HT-29 (cell line): ENCODE data around the gene KCTD7. TPM values are rescaled to one million over a fixed set of nuclear protein-coding genes. Genes with fewer than 3 reads are reported as not detected.
A peak's percentile ranks its signal among the peaks of the same experiment; 100 is the strongest.
"Not testable (repeated sequence)": the region's sequence is repeated elsewhere in the genome, so short reads cannot be mapped to it uniquely, and the experiment has no call there.

Experiments used
- DNase-seq: peaks from one replicate; pipeline ENCODE4 v3.0.0-alpha.2; 2015; ENCODE audit warnings: low spot score
- total RNA-seq: library from RNA; depleted of rRNA; stranded (reverse); fragments of >200 nt; shearing (Covaris generic); gene quantifications from 2 replicates; pipeline ENCODE4 v1.2.3, GENCODE V29; 2014

The KCTD7 gene
- total RNA-seq, 1 experiment from 2014 or later: 16.3 TPM

DNA sequence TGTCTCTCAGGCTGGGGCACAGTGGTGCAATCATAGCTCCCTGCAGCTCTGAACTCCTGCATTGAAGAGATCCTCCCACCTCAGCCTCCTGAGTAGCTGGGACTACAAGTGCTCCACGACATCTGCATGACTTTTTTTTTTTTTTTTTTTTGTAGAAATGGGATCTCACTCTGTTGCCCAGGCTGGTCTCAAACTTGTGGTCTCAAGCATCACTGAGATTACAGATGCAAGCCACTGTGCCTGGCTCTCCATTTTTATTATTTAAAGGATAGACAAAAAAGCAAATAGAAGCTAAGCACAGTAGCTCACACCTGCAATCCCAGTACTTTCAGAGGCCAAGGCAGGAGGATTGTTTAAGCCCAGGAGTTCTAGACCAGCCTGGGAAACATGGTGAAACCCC lies 13.0 kb upstream of the KCTD7 start:
- DNase-seq: no peak

DNA sequence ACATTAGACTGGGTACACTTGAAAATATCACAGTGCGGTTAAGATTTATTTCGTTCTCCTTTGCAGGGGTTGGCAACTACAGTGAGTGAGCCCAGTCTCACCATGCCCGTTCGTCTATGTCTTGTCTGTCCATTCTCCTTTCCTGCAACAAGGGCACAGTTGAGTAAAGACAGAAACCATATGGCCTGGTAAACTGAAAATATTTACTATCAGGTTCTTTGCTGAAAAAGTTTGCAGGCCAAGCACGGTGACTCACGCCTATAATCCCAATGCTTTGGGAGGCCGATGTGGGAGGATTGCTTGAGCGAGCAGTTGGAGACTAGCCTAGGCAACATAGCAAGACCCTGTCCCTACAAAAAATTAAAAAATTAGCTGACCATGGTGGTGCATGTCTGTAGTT lies 11.4 kb upstream of the KCTD7 start:
- DNase-seq: no peak

DNA sequence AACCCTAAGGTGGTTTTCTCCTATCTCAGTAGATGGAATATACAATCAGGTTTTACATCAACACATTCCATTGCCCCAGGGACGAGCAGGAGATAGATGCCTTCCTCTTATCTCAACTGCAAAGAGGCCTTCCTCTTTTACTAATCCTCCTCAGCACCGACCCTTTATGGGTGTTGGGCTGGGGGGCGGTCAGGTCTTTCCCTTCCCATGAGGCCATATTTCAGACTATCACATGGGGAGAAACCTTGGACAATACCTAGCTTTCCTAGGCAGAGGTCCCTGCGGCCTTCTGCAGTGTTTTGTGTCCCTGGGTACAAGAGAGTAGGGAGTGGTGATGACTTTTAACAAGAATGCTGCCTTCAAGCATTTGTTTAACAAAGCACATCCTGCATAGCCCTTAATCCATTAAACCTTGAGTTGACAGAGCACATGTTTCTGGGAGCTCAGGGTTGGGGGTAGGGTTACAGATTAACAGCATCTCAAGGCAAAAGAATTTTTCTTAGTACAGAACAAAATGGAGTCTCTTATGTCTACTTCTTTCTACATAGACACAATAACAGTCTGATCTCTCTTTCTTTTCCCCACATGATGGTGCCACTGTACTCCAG lies 9.2 kb upstream of the KCTD7 start:
- DNase-seq: not testable (repeated sequence)

DNA sequence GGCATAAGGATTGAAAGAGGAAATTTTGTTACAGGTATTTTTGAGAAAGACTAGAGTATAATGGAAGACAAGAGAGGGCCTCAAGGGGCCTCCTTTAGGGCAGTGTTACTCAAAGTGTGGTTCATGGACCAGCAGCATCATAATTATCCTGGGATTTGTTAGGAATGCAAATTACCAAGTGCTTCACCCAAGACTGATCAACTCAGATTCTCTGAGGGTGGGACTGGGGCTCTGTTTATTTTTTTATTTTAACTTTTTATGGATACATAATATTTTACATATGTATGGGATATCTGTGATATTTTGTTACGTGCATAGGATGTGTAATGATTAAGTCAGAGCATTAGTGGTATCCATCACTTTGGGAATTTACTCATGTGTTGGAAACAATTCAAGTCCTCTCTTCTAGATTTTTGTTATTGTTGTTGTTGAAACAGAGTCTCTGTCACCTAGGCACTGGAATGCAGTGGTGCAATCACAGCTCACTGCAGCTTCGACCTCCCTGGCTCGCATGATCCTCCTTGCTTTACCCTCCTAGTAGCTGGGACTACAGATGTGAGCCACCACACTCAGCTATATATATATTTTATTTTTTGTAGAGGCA lies 2.2 kb upstream of the KCTD7 start:
- no peak for DNase-seq

DNA sequence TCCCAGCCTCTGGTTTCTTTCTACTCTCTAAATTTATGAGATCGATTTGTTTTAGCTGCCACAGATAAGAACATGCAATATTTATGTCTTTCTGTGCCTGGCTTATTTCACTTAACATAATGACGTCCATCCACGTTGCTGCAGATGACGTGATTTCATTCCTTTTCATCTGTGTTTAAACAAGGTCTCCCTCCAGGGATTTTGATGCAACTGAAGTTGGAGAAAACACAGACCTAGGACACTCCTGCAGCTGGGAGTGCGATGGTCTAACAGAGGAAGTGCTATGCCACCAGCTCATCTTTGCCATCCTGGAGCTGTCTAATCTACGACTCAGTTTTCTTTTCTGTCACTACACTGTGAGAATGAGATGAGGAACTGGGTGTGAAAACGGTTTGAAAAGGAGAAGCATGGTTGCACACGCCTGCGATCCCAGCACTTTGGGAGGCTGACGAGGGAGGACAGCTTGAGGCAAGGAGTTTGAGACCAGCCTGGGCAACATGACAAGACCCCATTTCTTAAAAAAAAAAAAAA lies 1.5 kb upstream of the KCTD7 start:
- no peak for DNase-seq

DNA sequence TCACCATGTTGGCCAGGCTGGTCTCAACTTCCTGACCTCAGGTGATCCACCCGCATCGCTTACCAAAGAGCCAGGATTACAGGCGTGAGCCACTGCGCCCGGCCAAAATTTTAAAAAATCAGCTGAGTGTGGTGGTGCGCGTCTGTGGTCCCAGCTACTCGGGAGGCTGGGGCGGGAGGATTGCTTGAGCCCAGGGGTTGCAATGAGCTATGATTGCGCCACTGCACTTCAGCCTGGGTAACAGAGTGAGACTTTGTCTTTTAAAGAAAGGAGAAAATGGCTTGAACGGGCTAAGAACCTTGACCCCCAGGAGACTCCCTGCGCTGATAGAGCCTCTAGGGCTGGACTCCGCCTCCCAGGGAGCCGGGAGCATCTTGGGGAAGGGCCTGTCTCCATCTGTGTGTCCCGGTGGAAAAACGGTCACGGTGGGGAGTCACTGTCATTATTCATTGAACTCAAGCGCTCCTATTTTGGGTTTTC lies 760 bp upstream of the KCTD7 start:
- DNase-seq: no peak

DNA sequence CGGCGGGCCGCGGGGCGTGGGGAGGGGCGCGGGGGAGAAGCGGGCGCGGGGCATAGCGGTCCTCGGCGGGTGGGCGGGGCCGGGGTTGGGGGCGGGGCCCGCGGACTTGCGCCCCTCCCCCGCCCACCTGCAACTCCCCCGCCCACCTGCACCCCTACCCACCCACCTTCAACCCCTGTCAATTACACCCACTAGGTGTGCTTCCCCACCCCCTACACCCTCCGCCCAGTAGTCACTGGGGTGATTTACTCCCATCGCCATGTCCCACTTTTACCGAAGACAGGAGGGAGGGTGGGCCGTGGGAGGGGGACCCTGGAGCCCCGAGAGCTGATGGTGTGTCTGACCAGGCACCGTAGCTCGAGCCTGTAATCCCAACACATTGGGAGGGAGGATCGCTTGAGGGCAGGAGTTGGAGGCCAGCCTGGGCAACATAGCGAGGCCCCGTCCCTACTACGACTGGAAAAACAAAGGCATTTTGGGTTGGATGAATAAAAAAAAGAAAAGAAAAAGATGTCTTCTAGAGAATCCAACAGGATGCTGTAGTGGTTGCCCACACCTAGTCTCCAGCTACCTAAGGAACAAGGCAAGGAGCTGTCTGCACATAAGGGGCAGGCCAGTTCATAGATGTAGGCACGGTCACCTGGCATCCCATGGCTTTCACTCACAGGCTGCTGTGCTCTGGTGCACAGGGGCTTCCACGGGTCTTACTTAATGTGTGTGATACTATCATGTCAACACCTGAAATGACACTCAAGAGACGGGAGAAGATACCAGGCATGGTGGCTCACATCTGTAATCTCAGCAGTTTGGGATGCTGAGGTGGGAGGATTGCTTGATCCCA lies 761 bp downstream of the KCTD7 start:
- no peak for DNase-seq

DNA sequence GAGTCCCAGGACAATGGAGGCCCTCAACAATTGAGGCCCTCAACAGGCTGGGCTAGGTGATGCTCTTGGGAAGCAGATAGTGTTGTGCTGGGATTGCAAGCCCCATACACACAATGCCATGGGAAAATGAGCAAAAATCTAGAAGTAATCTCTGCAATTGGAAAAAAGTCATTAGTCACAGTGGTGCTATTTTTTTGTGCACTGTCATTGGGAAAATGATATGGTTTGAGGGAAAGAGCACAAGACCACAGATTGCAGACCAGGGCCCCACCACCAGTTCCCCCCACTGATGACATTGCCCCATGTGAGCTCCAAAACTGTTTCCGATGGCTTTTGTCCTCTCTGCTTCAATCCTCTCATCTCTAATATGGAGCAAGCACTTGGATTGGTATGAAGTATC lies 1.9 kb downstream of the KCTD7 start:
- DNase-seq: no peak

DNA sequence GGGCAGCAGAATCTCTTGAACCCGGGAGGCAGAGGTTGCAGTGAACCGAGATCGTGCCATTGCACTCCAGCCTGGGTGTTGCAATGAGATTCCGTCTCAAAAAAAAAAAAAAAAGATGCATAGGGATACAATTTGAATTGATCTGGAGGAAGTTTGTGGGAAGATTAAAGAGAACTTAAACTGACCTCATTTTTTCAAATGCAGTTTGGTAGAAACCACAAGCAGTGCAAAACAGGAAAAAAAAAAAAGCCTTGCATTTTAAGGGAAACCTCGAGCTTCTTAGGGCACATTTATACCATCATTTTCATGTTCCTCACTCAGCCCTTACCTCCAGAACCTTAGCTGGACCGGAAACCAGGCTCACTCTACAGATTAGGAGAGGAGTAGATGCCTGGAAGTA lies 2.8 kb downstream of the KCTD7 start:
- DNase-seq: no peak

DNA sequence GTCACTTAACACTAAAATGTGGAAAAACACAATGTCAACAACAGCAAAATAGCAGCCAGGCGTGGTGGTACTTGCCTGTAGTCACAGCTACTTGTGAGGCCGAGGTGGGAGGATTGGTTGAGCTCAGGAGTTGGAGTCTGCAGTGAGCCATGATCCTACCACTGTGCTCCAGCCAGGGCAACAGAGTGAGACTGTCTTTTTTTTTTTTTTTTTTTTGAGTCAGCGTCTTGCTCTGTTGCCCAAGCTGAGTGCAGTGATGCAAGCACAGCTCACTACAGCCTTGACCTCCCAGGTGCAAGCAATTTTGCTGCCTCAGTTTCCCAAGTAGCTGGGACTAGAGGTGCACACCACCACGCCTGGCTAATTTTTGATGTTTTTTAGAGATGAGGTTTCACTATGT lies 6.1 kb downstream of the KCTD7 start:
- DNase-seq: no peak

DNA sequence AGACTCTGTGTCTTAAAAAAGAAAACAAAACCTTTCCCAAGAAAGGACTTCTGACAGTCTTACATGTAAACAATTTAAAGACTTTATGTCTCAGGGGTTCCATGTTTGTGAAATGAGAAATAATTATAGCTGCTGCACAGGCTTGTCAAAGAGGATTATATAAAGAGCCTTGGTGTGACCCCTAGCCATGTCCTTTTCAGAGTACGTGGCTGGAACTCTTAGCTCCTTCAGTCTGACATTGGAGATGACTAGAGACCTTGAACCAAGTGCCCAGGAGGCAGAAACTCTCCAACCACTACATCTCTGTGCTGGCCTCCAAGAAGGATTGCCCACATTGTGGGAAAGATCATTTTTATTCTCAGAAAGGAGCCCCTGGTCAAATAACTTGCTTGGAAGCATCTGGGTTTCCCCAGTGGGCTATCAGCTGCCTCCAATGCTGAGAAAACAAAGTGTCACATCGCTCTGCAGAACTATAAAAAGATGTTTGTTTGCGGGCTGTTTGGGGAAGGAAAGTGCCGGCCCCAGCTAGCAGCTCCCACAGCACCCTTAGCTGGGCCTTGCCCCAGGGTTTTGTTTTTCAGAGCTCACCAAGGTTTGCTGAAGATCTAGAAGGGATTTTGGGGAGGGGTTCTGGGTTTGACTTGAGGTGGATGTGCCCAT lies 6.8 kb downstream of the KCTD7 start:
- DNase-seq: not testable (repeated sequence)

DNA sequence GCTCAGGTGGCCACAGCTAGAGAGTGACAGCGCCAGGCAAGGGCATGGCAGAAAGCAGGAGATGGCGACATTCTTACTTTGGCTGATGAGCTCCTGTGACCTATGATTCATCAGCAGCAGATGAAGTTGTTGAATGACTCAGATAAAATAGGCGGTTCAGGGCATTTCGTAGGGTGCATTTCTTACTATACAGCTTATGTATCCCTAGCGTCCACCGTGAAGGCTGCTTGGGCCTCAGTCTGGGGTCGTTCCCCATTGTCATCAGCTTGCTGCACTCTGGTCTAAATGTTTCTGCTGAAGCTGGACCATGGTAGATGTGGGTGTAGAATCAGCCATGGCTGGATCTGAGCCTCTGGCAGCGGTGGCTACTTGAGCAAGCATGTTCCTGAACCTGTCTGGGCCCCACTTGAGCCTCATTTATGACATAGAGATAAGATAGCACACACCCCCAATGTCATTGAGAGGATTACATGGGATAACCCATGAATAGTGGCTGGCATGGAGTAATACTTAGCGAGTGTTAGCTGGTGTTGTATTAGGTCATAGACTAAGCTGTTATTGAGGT lies 7.4 kb downstream of the KCTD7 start:
- peak; percentile 55 for DNase-seq

DNA sequence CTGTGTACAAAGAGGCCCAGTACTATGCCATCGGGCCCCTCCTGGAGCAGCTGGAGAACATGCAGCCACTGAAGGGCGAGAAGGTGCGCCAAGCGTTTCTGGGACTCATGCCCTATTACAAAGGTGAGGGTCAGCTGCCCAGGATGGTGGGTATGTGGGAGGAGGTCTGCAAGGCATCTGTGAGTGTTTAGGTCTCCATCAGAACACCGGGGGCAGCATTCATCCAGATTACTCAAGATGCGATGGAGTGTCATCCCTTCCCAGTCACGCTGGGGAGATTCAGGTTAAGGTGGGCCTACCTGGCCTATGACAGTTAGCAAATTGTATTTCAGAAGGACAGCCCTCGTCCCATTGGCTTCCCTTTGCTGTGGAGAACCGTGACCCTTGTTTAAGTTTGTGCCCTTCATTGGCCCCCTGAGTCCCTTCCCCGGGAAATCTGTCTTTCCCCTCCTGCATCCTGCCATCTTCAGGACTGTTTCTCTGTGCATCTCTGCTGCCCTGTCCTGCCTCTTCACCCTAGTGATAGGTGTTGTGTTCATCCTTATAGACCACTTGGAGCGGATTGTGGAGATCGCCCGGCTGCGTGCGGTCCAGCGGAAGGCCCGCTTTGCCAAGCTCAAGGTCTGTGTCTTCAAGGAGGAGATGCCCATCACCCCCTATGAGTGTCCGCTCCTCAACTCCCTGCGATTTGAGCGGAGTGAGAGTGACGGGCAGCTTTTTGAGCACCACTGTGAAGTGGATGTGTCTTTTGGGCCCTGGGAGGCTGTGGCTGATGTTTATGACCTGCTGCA lies 9.8 kb downstream of the KCTD7 start:
- no peak for DNase-seq

DNA sequence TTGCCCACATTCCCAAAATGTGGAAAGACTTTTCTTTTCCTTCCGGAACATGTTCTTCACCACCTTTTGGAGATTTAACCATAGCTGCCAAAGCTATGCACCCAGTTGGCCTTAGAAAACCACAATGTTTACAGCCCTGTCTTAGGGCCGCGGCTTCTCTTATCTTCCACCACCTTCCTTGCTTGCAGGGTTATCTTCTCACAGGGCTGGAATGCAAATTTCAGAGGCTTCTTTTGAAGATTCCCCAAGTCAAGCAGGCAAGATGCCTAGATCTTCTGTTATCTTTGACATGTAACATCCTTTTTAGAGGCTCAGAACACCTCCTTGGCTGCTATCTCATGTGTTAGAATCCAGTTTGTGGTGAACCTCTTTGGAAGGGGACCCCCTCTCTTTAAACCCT lies 11.1 kb downstream of the KCTD7 start:
- no peak for DNase-seq

DNA sequence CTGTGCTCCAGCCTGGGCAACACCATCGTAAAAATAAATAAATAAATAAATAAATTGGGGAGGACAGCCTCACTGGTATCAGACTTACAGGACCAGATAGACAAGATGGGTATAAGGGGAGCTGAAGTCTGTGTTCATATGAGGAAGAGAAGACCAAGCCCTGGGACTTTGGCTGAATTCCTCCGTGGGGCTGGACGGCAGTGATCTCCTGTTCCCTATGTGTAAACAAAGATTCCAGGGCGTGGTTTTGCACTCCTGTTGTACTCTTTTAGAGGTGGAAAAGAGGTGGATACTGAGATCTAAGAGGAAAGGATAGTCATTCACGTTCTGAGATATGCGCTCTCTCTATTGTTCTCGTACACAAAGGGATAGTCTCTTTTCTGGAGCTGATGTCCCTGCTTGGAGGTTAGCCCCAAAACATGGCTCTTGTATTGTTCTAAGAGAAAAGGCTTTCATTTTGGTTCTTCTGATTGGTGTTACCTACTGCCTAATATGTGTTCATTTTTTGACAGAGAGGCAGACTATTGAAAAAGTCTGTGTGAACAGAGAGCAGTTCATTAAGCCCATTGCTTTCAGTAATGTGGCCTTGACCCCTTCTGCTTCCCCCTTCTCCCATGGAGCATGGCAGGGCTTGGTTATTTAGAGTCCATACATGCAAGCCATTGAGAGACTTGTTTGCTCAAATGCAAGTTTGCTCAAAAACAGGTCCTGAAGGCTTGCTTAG lies 12.3 kb downstream of the KCTD7 start:
- DNase-seq: peak; percentile 41

DNA sequence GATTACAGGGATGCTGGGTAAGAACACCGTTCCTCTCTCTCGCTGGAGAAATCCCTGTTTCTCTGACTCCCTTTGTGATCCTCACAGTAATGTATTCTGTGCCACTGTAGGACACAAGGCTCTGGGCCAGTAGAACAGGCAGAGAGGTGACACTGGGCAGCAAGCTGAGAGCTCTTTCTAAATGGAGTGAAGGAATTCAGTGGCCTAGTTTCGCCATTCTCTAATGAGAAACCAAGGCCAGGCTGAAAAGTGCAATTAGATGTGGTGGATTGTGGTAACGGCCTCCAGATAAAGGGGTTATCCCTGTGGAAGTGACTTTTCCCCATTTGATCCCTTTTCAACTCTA lies 12.8 kb downstream of the KCTD7 start:
- DNase-seq: no peak

DNA sequence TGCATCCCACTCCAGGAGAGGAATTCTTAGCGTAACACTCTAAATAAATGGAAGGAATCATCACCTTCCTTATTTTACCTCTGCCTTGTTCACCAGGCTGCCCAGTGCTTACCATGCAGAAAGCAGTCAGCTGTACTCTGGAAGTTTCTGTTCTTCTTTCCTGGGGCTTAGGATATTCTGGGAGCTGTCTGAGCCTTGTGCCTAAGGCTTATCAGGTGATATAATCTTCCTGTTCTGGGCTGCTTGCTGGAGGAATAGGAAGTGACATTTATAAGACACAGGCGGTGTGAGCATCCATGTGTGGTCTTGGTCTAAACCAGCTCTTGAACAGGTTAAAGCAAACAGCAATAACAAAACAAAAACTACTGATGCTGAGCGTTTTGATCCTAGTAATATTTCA lies 13.5 kb downstream of the KCTD7 start:
- DNase-seq: no peak

DNA sequence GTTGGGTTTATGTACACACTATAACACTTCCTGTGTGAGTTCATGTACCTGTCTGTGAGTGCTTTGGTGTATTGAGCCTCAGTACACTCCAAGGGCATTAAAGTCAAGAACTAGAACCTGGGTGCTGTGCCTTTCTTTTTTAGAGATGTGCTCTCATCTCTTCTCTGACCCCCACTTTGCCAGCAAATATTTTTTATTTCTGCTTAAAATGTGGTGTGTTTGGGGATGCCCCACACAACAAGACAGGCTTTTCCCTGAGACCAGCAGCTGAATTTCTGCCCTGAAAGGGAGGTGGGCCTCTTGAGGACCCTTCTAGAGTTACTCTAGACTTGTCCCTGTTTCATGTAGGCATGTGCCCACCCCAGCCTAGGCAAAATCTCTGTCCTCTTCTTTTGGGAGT lies 14.3 kb downstream of the KCTD7 start:
- DNase-seq: no peak

DNA sequence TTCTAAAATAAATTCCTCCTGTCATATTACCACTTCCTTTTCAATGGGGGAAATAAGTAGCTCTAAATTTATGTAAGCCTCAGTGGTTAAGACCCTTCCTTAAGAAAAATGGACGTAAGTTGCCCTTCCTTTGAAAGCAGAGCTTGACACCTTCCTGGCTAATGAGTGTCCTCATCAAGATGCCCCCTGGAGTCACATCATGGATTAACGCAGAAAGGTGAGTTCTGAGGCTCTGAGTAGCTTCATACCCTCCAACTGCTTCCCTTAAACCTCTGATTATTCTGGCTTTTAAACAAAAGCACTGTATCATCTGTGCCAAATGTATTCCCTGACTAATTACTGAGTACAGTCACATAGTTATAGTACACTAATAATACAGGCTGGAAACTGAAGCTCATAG lies 14.7 kb downstream of the KCTD7 start:
- no peak for DNase-seq

DNA sequence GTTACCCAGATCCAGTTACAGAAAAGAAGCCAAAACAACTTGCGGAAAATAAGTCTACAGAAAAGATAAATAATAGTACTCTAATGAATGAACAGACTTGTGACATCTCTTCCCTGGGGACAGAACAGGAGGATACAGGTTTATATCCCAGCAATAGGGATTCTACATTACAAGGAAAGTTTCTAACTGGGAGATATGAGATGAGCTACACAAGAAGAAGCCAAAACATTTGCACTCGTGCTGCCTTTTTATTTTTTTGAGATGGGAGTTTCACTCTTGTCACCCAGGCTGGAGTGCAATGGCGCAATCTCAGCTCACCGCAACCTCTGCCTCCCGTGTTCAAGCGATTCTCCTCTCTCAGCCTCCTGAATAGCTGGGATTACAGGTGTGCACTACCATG lies 22.3 kb downstream of the KCTD7 start:
- DNase-seq: not testable (repeated sequence)
